Measurements from ENCODE around the gene CDH4.

Gene CDH4

DNA sequence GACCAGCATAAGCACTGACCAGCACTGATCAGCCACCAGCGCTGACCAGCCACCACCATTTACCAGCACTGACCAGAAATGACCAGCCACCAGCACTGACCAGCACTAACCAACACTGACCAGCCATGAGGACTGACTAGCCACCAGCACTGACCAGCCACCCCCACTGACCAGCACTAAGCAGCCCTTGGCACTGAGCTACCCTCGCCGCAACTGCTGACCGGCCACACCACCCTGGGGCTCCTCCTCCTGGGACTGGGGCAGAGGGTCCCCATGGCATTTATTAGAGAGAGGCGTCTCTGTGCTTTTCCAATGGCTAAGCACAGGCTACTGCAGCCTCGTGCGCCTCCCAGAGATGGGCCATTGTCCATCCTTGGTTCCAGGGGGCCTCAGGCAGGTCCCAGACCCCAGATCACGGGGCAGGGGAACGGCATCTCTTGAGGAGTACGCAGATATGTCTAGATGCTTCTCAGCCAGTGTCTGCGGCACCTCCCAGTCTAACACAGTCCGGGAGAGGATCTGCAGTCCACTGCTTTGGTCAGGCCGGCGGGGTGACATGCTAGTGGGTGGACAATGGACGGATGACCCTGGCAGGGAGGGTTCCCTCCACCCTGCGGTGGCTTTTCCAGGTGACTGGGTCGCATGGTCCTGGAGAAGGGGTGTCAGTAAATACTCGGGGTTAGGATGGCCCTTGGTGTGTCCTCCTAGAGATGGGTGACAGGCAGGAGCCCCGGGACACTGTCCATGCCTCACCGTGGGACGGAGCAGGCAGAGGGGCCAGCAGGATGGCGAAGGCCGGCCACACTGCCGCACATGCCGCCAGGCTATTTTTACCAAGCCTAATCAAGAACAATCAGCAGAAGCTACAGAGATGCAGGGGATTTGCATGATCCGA is 645.6 kb downstream of the CDH4 start:
- DNase-seq = no peak

GRCh38 chr20:61898405-61898804 is 646.3 kb downstream of the CDH4 start:
- DNase-seq = no peak

DNA sequence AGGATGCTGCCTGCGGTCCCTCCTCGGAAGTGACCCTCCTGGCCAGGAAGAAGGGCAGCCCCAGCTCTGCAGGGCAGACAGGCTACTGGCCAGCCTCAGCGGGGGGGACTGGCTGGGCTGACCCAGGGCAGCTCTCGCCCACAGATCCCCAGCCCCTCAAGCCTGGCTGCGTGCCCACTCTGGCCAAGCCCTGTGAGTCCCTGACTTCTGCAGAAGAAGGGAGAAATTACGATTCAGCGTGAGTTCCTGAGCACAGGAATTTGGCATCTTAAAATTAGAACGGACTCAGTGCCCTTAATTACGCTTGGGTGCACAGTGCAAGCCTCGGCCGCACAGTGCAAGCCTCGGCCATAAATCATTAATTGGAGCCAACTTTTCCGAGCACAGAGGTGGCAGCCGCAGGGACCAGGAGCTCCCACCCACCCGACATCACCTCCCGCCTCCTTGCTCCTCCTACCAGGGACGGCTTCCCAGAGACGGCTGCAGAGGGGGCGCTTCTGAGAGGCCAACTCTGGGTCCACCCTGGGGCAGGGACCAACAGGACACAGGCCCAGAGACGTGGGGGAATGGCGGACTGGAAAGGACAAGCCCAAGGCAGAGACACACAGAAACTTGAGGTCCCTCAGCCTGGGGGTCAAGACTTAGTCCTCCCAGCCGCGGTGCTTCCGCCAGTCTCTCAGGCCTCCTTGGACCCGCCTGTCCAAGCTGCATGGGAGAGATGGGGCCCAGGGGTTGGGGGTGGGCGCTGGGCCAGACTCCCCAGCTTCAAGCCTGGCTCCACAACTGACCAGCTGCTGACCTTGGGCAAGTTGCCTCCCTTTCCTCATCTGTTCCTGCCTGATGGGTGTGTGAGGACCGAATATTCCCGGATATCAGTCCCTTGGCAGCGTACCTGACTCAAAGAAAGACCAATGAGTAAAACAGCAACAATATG is 648.2 kb downstream of the CDH4 start:
- no peak for DNase-seq

- no peak for DNase-seq
Measured at GRCh38 chr20:61900945-61901293, 648.9 kb downstream of the CDH4 start.

GRCh38 chr20:61901392-61902220 is 649.5 kb downstream of the CDH4 start:
- no peak for DNase-seq

DNA sequence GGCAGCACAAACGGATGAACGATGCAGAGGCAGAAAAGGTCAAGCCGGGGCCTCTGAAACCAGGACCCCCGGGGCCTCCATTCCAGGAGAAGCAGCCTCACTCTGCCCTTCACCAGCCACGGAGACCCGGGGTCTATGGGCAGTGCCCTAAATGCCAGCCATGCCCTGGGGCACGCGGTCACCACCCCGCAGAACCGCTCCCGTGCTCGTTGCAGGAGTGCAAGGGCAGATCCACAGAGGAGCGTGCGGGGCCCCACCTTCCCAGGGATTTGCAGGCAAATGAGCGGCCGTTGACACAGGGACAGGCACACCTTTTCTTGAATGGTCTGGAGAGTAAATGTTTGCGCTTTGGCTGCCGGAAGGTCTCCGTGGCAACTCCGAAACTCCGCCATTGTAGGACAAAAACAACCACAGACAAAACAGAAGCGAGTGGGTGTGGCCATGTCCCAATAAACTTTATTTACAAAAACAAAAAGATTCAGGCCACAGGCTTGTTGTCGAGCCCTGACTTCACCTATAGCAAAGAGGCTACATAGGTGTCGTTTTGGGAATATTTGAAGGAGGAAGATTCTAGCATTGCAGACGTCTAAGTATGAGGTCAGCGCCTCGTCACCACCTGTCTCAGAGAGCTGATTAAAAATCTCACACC is 650.3 kb downstream of the CDH4 start:
- DNase-seq = no peak

DNA sequence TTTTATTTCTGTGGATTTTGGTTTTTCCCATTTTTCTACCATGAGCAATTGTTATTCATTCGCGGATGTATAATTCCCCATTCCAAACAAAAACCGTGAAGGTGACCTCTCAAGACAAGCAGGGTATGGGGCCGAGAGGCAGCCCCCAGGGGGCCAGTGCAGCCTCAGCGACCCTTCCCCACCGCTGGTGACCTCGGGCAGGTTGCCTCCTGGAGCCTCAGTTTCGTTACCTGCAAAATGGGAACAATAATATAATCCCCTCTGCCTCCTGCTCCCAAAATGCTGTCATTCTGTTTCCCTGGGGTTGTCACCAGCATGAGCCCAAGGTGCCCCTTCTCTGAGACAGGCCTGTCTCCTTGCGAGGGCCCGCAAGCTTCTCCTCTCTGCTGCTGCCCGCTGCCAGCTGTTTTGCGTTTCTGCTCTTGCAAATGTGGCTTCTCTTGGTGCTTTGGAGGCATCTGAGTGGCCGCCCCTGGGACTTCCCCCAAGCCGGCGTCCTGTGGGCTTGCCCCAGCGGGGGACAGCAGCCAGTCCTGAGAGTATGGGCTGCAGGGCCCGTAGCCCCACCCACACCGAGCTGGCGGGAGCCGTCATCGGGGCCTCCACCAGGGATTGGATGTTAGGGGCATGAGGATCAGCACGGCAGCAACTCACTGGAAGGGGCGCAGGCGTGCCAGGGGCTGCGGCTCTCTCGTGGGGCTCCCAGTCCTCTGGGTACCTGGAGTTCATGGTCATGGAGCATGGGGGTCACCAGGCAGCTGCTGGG is 651.7 kb downstream of the CDH4 start:
- no peak for DNase-seq

- no peak for DNase-seq
Measured at GRCh38 chr20:61904456-61904855, 652.4 kb downstream of the CDH4 start.

DNA sequence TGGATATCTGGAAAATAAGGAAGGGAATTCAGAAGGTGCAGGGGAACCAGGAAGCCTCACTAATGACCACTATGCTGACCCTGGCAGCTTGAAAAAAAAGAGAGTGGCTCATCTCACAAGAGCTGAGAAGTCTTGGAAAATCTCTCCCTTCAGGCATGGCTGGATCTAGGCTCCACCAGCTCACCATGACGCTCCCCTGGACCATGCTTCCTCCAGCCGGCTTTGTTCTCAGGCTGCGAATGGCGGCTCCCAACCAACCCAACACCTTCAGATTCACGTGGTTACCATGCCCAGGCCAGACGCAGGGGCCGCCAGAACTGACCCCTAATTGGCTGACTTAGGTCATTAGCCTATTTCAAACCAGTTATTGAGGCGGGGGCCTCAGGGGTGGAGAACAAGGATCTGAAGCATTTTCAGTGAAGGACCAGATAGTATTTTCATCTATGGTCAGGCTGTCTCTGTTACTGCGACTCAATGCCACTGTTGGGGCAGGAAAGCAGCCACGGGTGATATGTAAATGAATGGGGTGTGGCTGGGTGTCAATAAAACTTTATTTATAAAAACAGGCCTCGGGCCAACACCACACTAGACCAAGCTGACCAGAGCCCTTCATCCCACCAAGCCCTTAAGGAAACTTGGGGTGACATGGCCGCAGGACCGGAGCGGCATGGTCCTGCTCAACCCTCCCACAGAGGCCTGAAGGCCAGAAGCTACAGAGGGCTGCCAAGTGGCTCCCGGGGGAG is 653.9 kb downstream of the CDH4 start:
- no peak for DNase-seq

GRCh38 chr20:61907081-61907891 is 655.2 kb downstream of the CDH4 start:
- no peak for DNase-seq

GRCh38 chr20:61908057-61909026 is 656.3 kb downstream of the CDH4 start:
- DNase-seq = no peak

DNA sequence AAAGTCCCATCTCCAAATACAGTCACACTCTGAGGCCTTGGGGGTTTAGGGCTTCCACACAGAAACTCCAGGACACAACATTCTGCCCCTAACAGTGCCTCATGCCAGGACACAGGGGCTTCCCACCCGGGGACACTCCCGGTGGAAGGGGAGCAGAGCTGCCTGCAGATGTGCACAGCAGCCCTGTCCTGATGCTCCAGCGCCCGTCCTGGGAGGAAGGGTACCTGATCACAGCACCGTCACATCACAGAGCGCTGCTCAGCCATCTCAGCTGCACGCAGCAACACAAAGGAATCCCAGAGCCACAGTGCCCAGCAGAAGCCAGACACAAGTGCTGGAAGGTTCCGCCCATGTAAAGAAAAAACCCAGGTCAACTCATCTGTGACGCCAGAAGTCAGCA is 657.0 kb downstream of the CDH4 start:
- DNase-seq = no peak

DNA sequence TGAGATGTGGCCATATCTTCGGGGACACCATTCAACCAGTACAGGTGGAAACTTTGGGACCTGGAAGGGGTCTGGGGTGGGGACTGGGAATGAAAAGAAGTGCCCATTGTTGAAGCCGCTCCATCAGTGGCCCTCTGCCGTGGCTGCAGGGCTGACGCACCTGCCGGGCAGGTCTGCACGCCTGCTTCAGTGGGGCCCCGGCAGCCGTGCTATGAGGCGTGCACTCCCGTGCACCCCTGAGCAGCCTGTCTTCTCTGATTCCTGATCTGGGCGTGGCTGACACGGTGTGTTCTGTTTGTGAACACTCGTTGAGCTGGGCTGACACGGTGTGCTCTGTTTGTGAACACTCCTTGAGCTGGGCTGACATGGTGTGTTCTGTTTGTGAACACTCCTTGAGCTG is 657.8 kb downstream of the CDH4 start:
- no peak for DNase-seq

DNA sequence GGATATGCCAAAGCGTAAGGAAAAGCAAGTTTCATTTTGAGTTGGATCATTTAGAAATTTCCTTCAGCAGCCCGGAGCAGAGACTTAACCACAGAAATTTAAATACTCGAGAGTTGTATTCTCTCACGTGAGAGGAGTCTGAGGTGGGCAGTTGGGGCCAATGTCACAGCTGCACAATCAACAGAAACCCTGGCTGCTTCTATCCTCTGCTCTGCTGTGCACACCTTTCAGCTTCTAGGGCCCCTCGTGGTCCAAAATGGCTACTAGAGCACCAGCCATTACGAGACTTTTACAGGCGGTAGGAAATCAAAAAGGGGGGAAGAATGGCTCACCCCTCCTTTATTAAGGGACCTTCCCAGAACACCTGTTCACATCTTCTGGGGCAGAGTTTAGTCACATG is 659.8 kb downstream of the CDH4 start:
- no peak for DNase-seq

GRCh38 chr20:61912665-61913422 is 660.8 kb downstream of the CDH4 start:
- DNase-seq = no peak

- DNase-seq = no peak
Measured at GRCh38 chr20:61913423-61914225, 661.6 kb downstream of the CDH4 start.

DNA sequence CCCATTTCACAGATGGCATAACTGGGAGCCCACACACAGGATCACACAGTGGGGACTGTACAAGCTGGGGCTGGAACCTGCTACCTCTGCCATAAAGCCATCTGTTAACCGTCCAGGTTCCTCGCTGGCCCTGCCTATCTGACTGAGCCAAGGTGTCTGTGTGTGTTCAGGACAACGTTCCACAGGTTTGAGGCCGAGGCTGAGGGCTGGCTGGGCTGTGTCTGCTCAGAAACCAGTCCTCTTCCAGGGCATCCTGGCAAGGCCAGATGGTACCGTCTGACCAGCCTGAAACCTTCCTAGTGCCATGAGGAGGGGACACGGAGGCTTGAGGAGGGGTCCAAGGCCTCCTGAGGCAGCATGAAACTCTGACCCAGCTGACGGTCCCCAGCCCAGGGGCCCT is 663.0 kb downstream of the CDH4 start:
- DNase-seq = no peak
